Measurements from ENCODE around the gene COX19. TPM values are rescaled to one million over a fixed set of nuclear protein-coding genes. Genes with fewer than 3 reads are reported as not detected.

The COX19 gene
- total RNA-seq, 4 donors from 2014 or later, result 4.7 to 6.5 (median 5.2) TPM

DNA sequence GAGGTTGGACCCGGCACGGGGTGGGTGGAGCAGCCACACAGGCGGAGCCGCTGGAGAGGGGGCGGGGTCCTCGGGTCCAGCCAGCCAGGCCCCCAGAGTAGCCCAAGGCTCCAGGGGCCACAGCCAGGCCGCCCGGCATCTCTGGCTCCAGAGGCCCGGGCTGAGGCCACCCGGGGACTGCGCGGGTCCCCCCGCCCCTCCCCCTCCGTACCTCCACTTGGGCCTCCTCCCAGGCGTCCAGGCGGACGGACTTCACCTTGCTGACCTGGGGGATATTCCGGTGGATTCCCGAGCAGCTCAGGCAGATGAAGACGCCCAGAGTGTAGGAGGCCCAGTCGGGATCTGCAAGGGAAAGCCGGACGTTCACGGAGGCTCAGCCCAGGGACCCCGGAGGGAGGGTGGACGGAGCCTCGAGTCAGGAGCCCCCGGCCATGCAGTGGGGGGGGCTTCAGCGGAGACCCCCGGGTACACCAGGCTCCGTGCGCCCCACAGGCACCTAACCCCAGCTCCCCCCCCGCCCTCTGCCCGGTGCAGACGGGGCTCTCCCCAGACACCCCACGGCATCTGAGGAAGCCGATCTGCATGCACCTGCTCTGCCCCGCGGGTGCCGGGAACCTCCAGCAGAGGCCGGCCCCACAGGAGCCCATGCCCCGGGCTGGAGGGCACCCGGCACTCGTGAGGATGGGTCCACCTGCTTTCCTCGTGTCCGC, 40.0 kb downstream of the COX19 start:
- intact Hi-C loops (cut with DNase I; ENCODE audit: low total_unique reads), result no loop called here
- no peak overlapping the region for H3K4me3 ChIP-seq
- no peaks in the 10 kb centered on the region for H3K4me1 ChIP-seq
- peaks cover 0 to 8% (median 2%) of the 10 kb centered on the region in 3 donors for H3K27me3 ChIP-seq
- no peaks in the 10 kb centered on the region for H3K9me3 ChIP-seq
- H3K36me3 ChIP-seq, result no peaks in the 10 kb centered on the region
- ATAC-seq (no peak), DNase-seq (no peak)
- in situ Hi-C loops (cut with MboI; ENCODE audit: low sequenced_read_pairs in 4 of 4), result no loop called here
- H3K27ac ChIP-seq, result no peak overlapping the region
- TF ChIP-seq, protein P1, sequence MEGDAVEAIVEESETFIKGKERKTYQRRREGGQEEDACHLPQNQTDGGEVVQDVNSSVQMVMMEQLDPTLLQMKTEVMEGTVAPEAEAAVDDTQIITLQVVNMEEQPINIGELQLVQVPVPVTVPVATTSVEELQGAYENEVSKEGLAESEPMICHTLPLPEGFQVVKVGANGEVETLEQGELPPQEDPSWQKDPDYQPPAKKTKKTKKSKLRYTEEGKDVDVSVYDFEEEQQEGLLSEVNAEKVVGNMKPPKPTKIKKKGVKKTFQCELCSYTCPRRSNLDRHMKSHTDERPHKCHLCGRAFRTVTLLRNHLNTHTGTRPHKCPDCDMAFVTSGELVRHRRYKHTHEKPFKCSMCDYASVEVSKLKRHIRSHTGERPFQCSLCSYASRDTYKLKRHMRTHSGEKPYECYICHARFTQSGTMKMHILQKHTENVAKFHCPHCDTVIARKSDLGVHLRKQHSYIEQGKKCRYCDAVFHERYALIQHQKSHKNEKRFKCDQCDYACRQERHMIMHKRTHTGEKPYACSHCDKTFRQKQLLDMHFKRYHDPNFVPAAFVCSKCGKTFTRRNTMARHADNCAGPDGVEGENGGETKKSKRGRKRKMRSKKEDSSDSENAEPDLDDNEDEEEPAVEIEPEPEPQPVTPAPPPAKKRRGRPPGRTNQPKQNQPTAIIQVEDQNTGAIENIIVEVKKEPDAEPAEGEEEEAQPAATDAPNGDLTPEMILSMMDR (IDR thresholded peaks at IDR 0.05 in 4 of 5, conservative IDR thresholded peaks at IDR 0.05 in 1 of 5), result no peak

DNA sequence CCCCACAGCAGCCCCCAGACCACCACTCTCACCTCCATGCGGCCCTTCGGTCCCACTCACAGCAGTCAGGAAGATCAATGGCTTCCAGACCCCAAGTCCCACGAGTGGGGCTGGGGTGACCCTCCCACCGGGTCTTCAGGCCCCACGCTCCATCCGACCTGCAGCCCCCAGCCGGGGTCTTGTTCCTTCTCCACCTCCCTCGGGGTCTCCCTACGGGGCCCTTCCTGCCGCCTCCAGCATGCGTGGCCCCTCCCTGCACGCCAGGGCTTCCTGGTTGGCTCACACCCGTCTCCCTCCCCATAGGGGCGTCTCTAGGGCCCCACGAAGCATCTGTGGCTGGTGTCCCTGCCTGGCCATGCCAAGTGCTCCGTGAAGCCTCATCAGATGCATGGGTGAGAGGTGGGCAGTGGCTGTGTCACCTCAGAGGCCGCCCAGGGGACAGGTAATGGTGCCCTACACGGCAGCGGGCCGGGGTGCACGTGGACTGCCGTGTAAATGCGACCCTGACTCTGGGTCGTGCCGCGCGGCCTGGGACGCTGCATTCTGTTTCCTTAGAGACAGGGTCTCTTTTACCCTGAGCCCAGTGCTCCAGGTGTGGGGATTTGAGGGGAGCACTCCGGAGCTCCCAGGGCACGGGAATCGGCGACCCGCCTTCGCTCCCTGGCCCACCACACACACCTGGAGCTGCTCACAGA, 40.7 kb downstream of the COX19 start:
- intact Hi-C loops (cut with DNase I; ENCODE audit: low total_unique reads), result no loop called here
- DNase-seq (no peak), ATAC-seq (no peak)
- Histone ChIP-seq H3K27ac (no peak overlapping the region), H3K36me3 (no peaks in the 10 kb centered on the region), H3K4me1 (no peaks in the 10 kb centered on the region), H3K4me3 (no peak overlapping the region), H3K9me3 (no peaks in the 10 kb centered on the region), H3K27me3 (peaks cover 0 to 3% (median 0%) of the 10 kb centered on the region in 3 donors)
- TF ChIP-seq, protein P1 (IDR thresholded peaks at IDR 0.05 in 4 of 5, conservative IDR thresholded peaks at IDR 0.05 in 1 of 5), result no peak
- no peak for TF ChIP-seq POLR2A (IDR thresholded peaks at IDR 0.05)
- in situ Hi-C loops (cut with MboI; ENCODE audit: low sequenced_read_pairs in 4 of 4), result no loop called here

DNA sequence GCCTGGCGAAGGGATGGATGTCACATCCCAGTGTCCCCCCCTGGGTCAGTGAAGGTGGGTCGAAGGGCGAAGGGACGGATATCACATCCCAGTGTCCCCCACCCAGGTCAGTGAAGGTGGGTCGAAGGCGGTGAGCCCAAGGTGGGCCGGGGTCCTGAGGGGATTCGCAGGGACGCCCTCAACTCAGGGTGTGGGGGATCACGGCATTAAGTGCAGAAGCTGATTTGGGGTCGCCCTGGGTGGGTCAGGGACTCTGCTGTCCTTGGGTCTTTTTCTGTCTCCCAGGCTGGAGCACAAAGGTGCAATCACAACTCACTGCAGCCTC, 42.7 kb downstream of the COX19 start:
- H3K9me3 ChIP-seq, result no peaks in the 10 kb centered on the region
- no peak overlapping the region for H3K4me3 ChIP-seq
- no peak for ATAC-seq
- no peaks in the 10 kb centered on the region for H3K27me3 ChIP-seq
- no peaks in the 10 kb centered on the region for H3K36me3 ChIP-seq
- in situ Hi-C loops (cut with MboI; ENCODE audit: low sequenced_read_pairs in 4 of 4), result no loop called here
- no peak for TF ChIP-seq POLR2A (IDR thresholded peaks at IDR 0.05)
- TF ChIP-seq, protein P1 (IDR thresholded peaks at IDR 0.05 in 4 of 5, conservative IDR thresholded peaks at IDR 0.05 in 1 of 5), result no peak
- H3K4me1 ChIP-seq, result no peaks in the 10 kb centered on the region
- no peak overlapping the region for H3K27ac ChIP-seq
- intact Hi-C loops (cut with DNase I; ENCODE audit: low total_unique reads), result no loop called here
- DNase-seq, result no peak

DNA sequence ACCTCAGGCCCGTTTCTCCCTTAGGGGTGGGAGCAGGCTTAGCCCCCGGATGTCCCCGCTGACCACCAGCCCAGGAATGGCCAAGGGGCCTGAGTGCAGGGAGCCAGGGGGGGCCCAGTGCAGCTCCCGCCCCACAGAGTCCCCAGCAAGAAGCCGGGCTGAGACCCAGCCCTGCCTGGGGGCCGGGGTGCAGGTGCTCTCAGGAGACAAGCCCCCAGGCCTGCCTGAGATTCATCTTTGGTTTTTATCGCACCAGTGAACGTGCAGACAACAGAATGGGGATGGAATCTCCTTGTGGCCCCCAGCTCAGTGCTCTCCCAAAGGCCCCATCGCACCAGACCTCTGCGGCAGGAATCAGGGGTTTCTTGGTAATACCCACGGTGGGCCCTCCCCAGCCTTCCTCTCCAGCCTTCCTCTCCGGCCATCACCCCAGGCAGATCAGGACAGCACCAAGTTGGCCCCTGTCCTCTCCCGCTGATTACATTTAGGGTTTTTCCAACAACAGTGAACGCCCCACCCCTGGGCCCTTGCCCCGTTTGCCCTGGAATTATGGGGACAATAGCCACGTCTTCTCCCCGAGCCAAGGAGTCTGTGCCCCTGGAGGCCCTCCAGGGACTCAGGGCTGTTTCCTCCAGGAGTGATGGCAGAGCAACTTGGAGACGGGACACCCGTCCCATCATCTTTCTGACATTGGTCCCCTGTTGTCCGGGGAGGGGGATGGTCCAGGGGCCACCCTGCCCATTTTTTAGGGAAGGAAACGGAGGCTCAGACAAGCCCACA, 43.3 kb downstream of the COX19 start:
- Histone ChIP-seq H3K27ac (no peak overlapping the region), H3K27me3 (no peaks in the 10 kb centered on the region), H3K4me1 (no peaks in the 10 kb centered on the region), H3K4me3 (no peak overlapping the region), H3K9me3 (no peaks in the 10 kb centered on the region), H3K36me3 (no peaks in the 10 kb centered on the region)
- TF ChIP-seq, protein P1 (IDR thresholded peaks at IDR 0.05 in 4 of 5, conservative IDR thresholded peaks at IDR 0.05 in 1 of 5), result no peak
- no peak for TF ChIP-seq POLR2A (IDR thresholded peaks at IDR 0.05)
- ATAC-seq, result no peak
- intact Hi-C loops (cut with DNase I; ENCODE audit: low total_unique reads) (no loop called here), in situ Hi-C loops (cut with MboI; ENCODE audit: low sequenced_read_pairs in 4 of 4) (no loop called here)
- no peak for DNase-seq

Measured in gastrocnemius medialis (tissue), 4 donors.